A549 (cell line): Measurements from ENCODE around the gene C11orf21. TPM values are rescaled to one million over a fixed set of nuclear protein-coding genes. Genes with fewer than 3 reads are reported as not detected.

Source experiments
- ATAC-seq, 2 experiments: fragments of 200-7000 bp in 1 of 2; fragments of >200 bp in 1 of 2; cut with Nextera tagmentation in 1 of 2; cut with Tn5 transposase in 1 of 2; 3 replicates each; pipeline versions ENCODE4 v1.8.0 to v1.9.1; 2018 to 2020; ENCODE audit warnings: mild to moderate bottlenecking in 1 of 2, moderate library complexity in 1 of 2
- CTCF ChIA-PET: fragments of 300-600 bp; sonication (Branson Sonifier 250); formaldehyde crosslinking; extraction: SDS; loops from one replicate; lab custom pipeline; 2021; ENCODE audit warnings: antibody characterized with exemption, inconsistent platforms; lab: Yijun Ruan, JAX
- POLR2A ChIA-PET: fragments of 350-600 bp; formaldehyde crosslinking; extraction: SDS; loops from one replicate; lab custom pipeline; 2021; ENCODE audit warnings: antibody characterized with exemption, inconsistent platforms; lab: Yijun Ruan, JAX
- DNase-seq, 2 experiments: peaks; one replicate each; pipeline versions ENCODE4 v3.0.0 to v3.0.0-alpha.2; 2011 to 2016; ENCODE audit warnings: low read depth in 1 of 2, low spot score in 1 of 2
- FAIRE-seq: peaks from 2 replicates; lab custom pipeline; 2011; peaks lifted over from hg19 to GRCh38; lab: Jason Lieb, UNC
- H3K27ac ChIP-seq, 2 experiments: fragments of >200 bp; sonication (Bioruptor Twin); formaldehyde crosslinking; 3 replicates each; pipeline ENCODE4 v1.5.1; 2016 to 2017
- H3K4me1 ChIP-seq: fragments of >200 bp; sonication (Bioruptor Twin); formaldehyde crosslinking; 3 replicates; pipeline ENCODE4 v1.6.1; 2016
- H3K4me2 ChIP-seq: fragments of >200 bp; sonication (Bioruptor Twin); formaldehyde crosslinking; 3 replicates; pipeline ENCODE4 v1.6.1; 2016
- H3K4me3 ChIP-seq: fragments of >200 bp; sonication (Bioruptor Twin); formaldehyde crosslinking; 3 replicates; pipeline ENCODE4 v1.5.1; 2016
- H3K9me3 ChIP-seq: fragments of >200 bp; sonication (Bioruptor Twin); formaldehyde crosslinking; 3 replicates; pipeline ENCODE4 v1.6.1; 2016
- BHLHE40 ChIP-seq: IDR thresholded peaks from 2 replicates; pipeline ENCODE4 v1.6.1; 2012; ENCODE audit warnings: low read depth, low read length, inconsistent platforms
- CBX8 ChIP-seq: fragments of 200-600 bp; sonication (generic); IDR thresholded peaks from 2 replicates; pipeline ENCODE4 v1.6.1; 2016
- CEBPB ChIP-seq, 2 experiments: fragments of >200 bp in 1 of 2; sonication (Bioruptor Twin) in 1 of 2; formaldehyde crosslinking in 1 of 2; IDR thresholded peaks; 2 replicates each; pipeline ENCODE4 v1.6.1; 2012 to 2016
- CHD4 ChIP-seq: fragments of 200-600 bp; sonication (generic); IDR thresholded peaks from 2 replicates; pipeline ENCODE4 v1.6.1; 2016; ENCODE audit warnings: antibody characterized with exemption, mild to moderate bottlenecking, borderline replicate concordance
- EP300 ChIP-seq, 2 experiments: fragments of >200 bp; sonication (Bioruptor Twin); formaldehyde crosslinking; IDR thresholded peaks; 2 replicates in 1 of 2; 3 replicates in 1 of 2; pipeline ENCODE4 v1.6.1; 2016 to 2017
- GATA3 ChIP-seq: IDR thresholded peaks from 2 replicates; pipeline ENCODE4 v1.6.1; 2012; ENCODE audit warnings: borderline replicate concordance
- HEYL ChIP-seq: fragments of 250-450 bp; sonication (Bioruptor Pico); IDR thresholded peaks from 2 replicates; pipeline ENCODE4 v1.8.0; 2021; ENCODE audit warnings: mild to moderate bottlenecking, moderate library complexity
- HOXA7 ChIP-seq: fragments of 250-450 bp; sonication (Bioruptor Pico); IDR thresholded peaks from 2 replicates; pipeline ENCODE4 v1.5.0; 2020; ENCODE audit warnings: mild to moderate bottlenecking, moderate library complexity
- KDM1A ChIP-seq: fragments of 200-600 bp; sonication (generic); IDR thresholded peaks from 2 replicates; pipeline ENCODE4 v1.6.1; 2016; ENCODE audit warnings: low read depth, mild to moderate bottlenecking
- MAFK ChIP-seq: fragments of 450-650 bp; IDR thresholded peaks from 2 replicates; pipeline ENCODE4 v1.6.1; 2014; ENCODE audit not compliant: partially characterized antibody
- NFE2L2 ChIP-seq: fragments of 150-350 bp; conservative IDR thresholded peaks from 2 replicates; pipeline ENCODE4 v1.6.1; 2014; ENCODE audit warnings: low read length
- NR3C1 ChIP-seq: fragments of >200 bp; sonication (Bioruptor Twin); formaldehyde crosslinking; IDR thresholded peaks from 3 replicates; pipeline ENCODE4 v1.6.1; 2017
- POLR2AphosphoS2 ChIP-seq: conservative IDR thresholded peaks from 2 replicates; pipeline ENCODE4 v1.6.1; 2012; ENCODE audit warnings: low read length, improper control_type of control experiment, inconsistent platforms
- SMC3 ChIP-seq: fragments of >200 bp; sonication (Bioruptor Twin); formaldehyde crosslinking; IDR thresholded peaks from 3 replicates; pipeline ENCODE4 v1.6.1; 2018; ENCODE audit warnings: inconsistent platforms
- TP53 ChIP-seq: fragments of 250-450 bp; sonication (Bioruptor Pico); IDR thresholded peaks from 2 replicates; pipeline ENCODE4 v1.5.0; 2021; ENCODE audit warnings: mild to moderate bottlenecking, moderate library complexity
- ZFP36 ChIP-seq: fragments of 450-650 bp; IDR thresholded peaks from 2 replicates; pipeline ENCODE4 v1.6.1; 2014; ENCODE audit warnings: borderline replicate concordance; ENCODE audit not compliant: partially characterized antibody
- ZNF302 ChIP-seq: fragments of 250-450 bp; sonication (Bioruptor Pico); IDR thresholded peaks from 2 replicates; pipeline ENCODE4 v1.9.0; 2021; ENCODE audit warnings: inconsistent platforms, mild to moderate bottlenecking, moderate library complexity
- WGBS: methylation state at CpG from one replicate; pipeline ENCODE4 v1.1.6; 2017; ENCODE audit errors: missing lambda C conversion rate; 5-methylcytosine and 5-hydroxymethylcytosine counted together
- polyA plus RNA-seq, 4 experiments: library from polyadenylated mRNA; depleted of rRNA in 3 of 4; stranded (reverse); fragments of >200 nt; fragmentation: RNase III in 1 of 4; extraction: RNeasy Plus Mini Kit Qiagen cat#74134 plus additional on column Dnase treatment in 1 of 4; gene quantifications; 2 replicates in 3 of 4; 3 replicates in 1 of 4; pipeline ENCODE4 v1.2.3, GENCODE V29; 2011 to 2017
- TF ChIP-seq, protein P1 (sequence below): fragments of >200 bp; sonication (Bioruptor Twin); formaldehyde crosslinking; IDR thresholded peaks from 2 replicates; pipeline ENCODE4 v1.6.1; 2016
- TF ChIP-seq, protein P2 (sequence below): fragments of 250-450 bp; sonication (Bioruptor Pico); IDR thresholded peaks from 2 replicates; pipeline ENCODE4 v1.5.0; 2021; ENCODE audit warnings: mild to moderate bottlenecking, moderate library complexity, borderline replicate concordance

C11orf21 gene
- polyA plus RNA-seq, 2 of the 4 experiments (the other 2 are of a cell fraction): not detected

- TF ChIP-seq, protein P1, sequence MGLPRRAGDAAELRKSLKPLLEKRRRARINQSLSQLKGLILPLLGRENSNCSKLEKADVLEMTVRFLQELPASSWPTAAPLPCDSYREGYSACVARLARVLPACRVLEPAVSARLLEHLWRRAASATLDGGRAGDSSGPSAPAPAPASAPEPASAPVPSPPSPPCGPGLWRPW: no peak
Measured at GRCh38 chr11:2267306-2267850, 34.3 kb downstream of the C11orf21 start (continued).

DNA sequence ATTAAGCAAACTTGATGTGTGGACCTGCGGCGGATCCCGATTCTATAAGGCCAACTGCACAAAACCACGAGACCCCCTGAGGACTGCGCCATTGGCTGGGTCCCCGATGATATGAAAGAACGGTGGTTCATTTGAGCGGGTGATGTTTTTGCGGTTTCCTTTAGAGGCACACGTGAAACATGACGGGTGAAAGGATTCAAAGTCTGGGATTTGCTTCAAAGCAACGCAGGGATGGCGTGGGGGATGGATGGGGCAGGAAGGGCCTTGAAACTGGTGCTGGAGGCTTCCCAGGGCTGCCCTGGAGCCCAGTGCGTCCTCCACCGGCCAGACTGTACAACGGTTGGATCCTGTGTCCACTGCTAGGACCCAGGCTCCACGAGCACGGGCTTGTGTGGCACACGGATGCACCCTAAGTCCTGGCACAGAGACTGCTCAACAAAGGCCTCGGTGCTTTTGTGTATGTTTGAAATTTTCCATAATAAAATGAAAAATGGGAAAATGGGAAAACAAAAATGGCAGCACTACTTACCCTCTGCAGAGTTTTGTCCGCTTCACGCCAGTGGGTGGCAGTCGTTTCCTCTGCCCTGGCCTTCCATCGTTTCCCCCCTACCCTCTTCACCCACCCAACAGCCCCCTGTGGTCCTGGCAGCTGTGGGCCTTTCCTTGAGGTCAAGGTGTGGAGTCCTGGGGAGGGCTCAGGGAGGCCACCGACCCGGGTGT lies 35.0 kb downstream of the C11orf21 start:
- FAIRE-seq: no peak
- WGBS: 79% methylated on average over 26 of the region's 26 CpGs
- no peak for DNase-seq
- Histone ChIP-seq H3K4me2 (no peak overlapping the region), H3K4me1 (peaks cover 11% of the 10 kb centered on the region; the same call in 2 of the 3 replicates), H3K4me3 (no peak overlapping the region), H3K9me3 (no peaks in the 10 kb centered on the region), H3K27ac (no peak overlapping the region)
- POLR2A ChIA-PET: no interaction called here
- TF ChIP-seq, protein P1: no peak
- no peak for TF ChIP-seq CEBPB (IDR thresholded peaks at IDR 0.05)
- TF ChIP-seq CBX8: no peak
- TF ChIP-seq, protein P2, sequence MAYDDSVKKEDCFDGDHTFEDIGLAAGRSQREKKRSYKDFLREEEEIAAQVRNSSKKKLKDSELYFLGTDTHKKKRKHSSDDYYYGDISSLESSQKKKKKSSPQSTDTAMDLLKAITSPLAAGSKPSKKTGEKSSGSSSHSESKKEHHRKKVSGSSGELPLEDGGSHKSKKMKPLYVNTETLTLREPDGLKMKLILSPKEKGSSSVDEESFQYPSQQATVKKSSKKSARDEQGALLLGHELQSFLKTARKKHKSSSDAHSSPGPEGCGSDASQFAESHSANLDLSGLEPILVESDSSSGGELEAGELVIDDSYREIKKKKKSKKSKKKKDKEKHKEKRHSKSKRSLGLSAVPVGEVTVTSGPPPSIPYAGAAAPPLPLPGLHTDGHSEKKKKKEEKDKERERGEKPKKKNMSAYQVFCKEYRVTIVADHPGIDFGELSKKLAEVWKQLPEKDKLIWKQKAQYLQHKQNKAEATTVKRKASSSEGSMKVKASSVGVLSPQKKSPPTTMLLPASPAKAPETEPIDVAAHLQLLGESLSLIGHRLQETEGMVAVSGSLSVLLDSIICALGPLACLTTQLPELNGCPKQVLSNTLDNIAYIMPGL (CRISPR knock-in tag): no peak
- peak; percentile 23 for TF ChIP-seq MAFK
- no peak for TF ChIP-seq KDM1A
- no peak for TF ChIP-seq HEYL (CRISPR knock-in tag)
- no peak for ATAC-seq
- CTCF ChIA-PET: interaction anchor here (1.2 kb wide), 1 partner anchor 22 kb away, joined by 3 read pairs; no protein-coding TSS in a partner anchor

- Histone ChIP-seq H3K4me1 (peaks cover 11% of the 10 kb centered on the region; the same call in 2 of the 3 replicates), H3K4me3 (no peak overlapping the region), H3K9me3 (no peaks in the 10 kb centered on the region), H3K27ac (no peak overlapping the region), H3K4me2 (no peak overlapping the region)
- CTCF ChIA-PET: interaction anchor here (1.2 kb wide), 1 partner anchor 23 kb away, joined by 3 read pairs; no protein-coding TSS in a partner anchor
- TF ChIP-seq SMC3 (no peak), BHLHE40 (no peak), ZNF302 (CRISPR knock-in tag) (no peak), CEBPB (IDR thresholded peaks at IDR 0.05) (no peak), TP53 (no peak), NR3C1 (no peak), HOXA7 (CRISPR knock-in tag) (no peak), POLR2AphosphoS2 (no peak), GATA3 (no peak), NFE2L2 (no peak)
- TF ChIP-seq, protein P1: no peak
- 71% methylated on average over 24 of the region's 24 CpGs for WGBS
- ATAC-seq (no peak), FAIRE-seq (no peak), DNase-seq (no peak)
- POLR2A ChIA-PET: no interaction called here
Measured at GRCh38 chr11:2265854-2266585, 35.7 kb downstream of the C11orf21 start.

GRCh38 chr11:2265396-2265795 lies 36.3 kb downstream of the C11orf21 start:
- ChIA-PET POLR2A (no interaction called here), CTCF (interaction anchor here (1.2 kb wide), 1 partner anchor 24 kb away, joined by 3 read pairs; no protein-coding TSS in a partner anchor)
- TF ChIP-seq ZFP36 (no peak), EP300 (IDR thresholded peaks at IDR 0.05) (no peak), CHD4 (no peak), NR3C1 (no peak)
- 84% methylated on average over 2 of the region's 2 CpGs for WGBS
- Histone ChIP-seq H3K4me1 (peaks cover 10% of the 10 kb centered on the region; the same call in 2 of the 3 replicates), H3K4me2 (no peak overlapping the region), H3K27ac (no peak overlapping the region), H3K9me3 (no peaks in the 10 kb centered on the region), H3K4me3 (no peak overlapping the region)
- no peak for DNase-seq
- ATAC-seq: no peak
- FAIRE-seq: no peak
